HepG2 (cell line): Measurements from ENCODE around the gene STPG4. TPM values are rescaled to one million over a fixed set of nuclear protein-coding genes. Genes with fewer than 3 reads are reported as not detected.

ENCODE experiments used
- FOXA1 ChIP-seq, 2 experiments: fragments of 450-650 bp in 1 of 2; sonication (generic) in 1 of 2; formaldehyde crosslinking in 1 of 2; IDR thresholded peaks; 2 replicates each; pipeline versions ENCODE4 v1.4.0 to v1.6.1; 2016 to 2020; ENCODE audit warnings: missing genetic modification reagents in 1 of 2
- KDM4B ChIP-seq: sonication (generic); formaldehyde crosslinking; IDR thresholded peaks from 2 replicates; pipeline ENCODE4 v1.4.0; 2020; ENCODE audit warnings: missing genetic modification reagents
- LRRFIP1 ChIP-seq: sonication (generic); formaldehyde crosslinking; conservative IDR thresholded peaks from 2 replicates; pipeline ENCODE4 v1.4.0; 2020; ENCODE audit warnings: missing genetic modification reagents
- NFKB2 ChIP-seq: sonication (generic); formaldehyde crosslinking; IDR thresholded peaks from 2 replicates; pipeline ENCODE4 v1.4.0; 2020; ENCODE audit warnings: missing genetic modification reagents, borderline replicate concordance
- SP4 ChIP-seq: sonication (generic); formaldehyde crosslinking; IDR thresholded peaks from 2 replicates; pipeline ENCODE4 v1.8.1; 2023; ENCODE audit warnings: mild to moderate bottlenecking, missing genetic modification reagents
- SPEN ChIP-seq: sonication (generic); formaldehyde crosslinking; IDR thresholded peaks from 2 replicates; pipeline ENCODE4 v1.5.1; 2020; ENCODE audit warnings: low read depth, mild to moderate bottlenecking, missing genetic modification reagents
- ZBED4 ChIP-seq: sonication (generic); formaldehyde crosslinking; IDR thresholded peaks from 2 replicates; pipeline ENCODE4 v1.4.0; 2020; ENCODE audit warnings: missing genetic modification reagents, borderline replicate concordance
- ZNF547 ChIP-seq: sonication (generic); formaldehyde crosslinking; IDR thresholded peaks from 2 replicates; pipeline ENCODE4 v1.5.1; 2020; ENCODE audit warnings: mild to moderate bottlenecking, missing genetic modification reagents
- ZNF7 ChIP-seq: IDR thresholded peaks from 2 replicates; pipeline ENCODE4 v1.6.1; 2016; ENCODE audit warnings: missing biosample characterization, missing genetic modification reagents
- ZNF713 ChIP-seq: sonication (generic); formaldehyde crosslinking; IDR thresholded peaks from 2 replicates; pipeline ENCODE4 v1.4.0; 2020; ENCODE audit warnings: mild to moderate bottlenecking, missing genetic modification reagents
- polyA plus RNA-seq, 8 experiments: library from polyadenylated mRNA; depleted of rRNA in 3 of 8; stranded (reverse) in 7 of 8; unstranded in 1 of 8; fragments of >200 nt; fragmentation: Illumina TruSeq in 4 of 8; extraction: Trizol in 4 of 8; gene quantifications; 2 replicates each; pipeline versions ENCODE4 v1.2.1 to v1.2.3, GENCODE V29; 2011 to 2016; ENCODE audit warnings: low read depth in 4 of 8, missing spikeins in 1 of 8, mixed read lengths in 1 of 8; ENCODE audit not compliant: insufficient read depth in 1 of 8
- total RNA-seq, 5 experiments: library from RNA; depleted of rRNA; stranded (reverse); fragments of >200 nt; fragmentation: Illumina TruSeq; extraction: Trizol; gene quantifications; 2 replicates each; pipeline ENCODE4 v1.2.3, GENCODE V29; 2016; ENCODE audit warnings: low read depth in 1 of 5

STPG4 gene
- total and polyA plus RNA-seq, 2 of the 13 experiments (the other 11 are each of a cell fraction or from before 2014, with no cell fraction given) = 0.11 to 0.15 TPM

DNA sequence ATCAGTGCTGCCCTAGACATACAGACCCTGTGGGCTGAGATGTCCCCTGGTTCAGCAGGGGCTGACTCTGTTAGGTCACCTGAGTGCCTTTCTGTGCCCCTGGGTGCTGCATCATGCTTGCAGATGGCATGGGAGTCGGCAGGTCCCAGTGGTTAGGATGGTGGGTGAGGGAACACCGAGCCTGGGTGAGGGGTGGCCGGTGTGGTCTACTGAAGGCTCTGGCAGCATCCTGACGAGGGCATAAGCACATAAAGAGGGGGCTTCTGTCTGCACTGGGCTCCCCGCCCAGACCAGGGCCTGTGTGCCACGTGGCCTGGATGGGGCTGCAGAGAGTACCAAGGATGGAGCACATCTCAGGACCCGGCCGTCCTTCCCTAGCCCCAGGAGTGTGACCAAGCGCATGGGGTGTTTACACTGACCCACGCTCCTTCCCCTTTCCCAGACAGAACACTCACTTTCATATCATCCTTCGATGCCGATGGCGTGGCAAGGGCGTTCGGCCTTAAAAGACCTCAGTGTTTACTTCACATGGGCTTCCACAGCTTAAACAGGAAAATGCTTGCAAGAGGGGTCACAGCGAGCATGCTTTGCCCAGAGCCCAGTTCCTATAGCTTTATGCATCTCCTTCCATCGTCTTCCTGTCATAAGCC lies 115.1 kb downstream of the STPG4 start (continued):
- TF ChIP-seq ZBED4 (CRISPR knock-in tag) (no peak), ZNF7 (no peak), ZNF713 (CRISPR knock-in tag) (no peak), LRRFIP1 (CRISPR knock-in tag) (no peak), ZNF547 (CRISPR knock-in tag) (0 out of 2 replicates have a peak, but pooled peaks have one; percentile 54), NFKB2 (CRISPR knock-in tag) (peak; percentile 44; the same call in 1 of the 2 replicates), FOXA1 (IDR thresholded peaks at IDR 0.05) (no peak), FOXA1 (CRISPR knock-in tag; IDR thresholded peaks at IDR 0.05) (peak; percentile 34; the same call in 1 of the 2 replicates), SP4 (CRISPR knock-in tag) (0 out of 2 replicates have a peak, but pooled peaks have one; percentile 16), KDM4B (CRISPR knock-in tag) (no peak), SPEN (CRISPR knock-in tag) (0 out of 2 replicates have a peak, but pooled peaks have one; percentile 3)
